NCI-H2081 (cell line): ENCODE results near the gene SECISBP2.
"Not testable (repeated sequence)": the region's sequence is repeated elsewhere in the genome, so short reads cannot be mapped to it uniquely, and the experiment has no call there.

Experiments used
- DNase-seq, 2 experiments: peaks; one replicate each; lab custom pipeline; 2025; lab: John Stamatoyannopoulos, UW

Gene SECISBP2

GRCh38 chr9:89318123-89319014 lies at the start of gene SECISBP2:
Gene SECISBP2 (plus strand): TSS chr9:89318500. CDS start chr9:89318577, 77 bp downstream.
- DNase-seq: peak; percentile 96 to 98

- no peak for DNase-seq
These were observed 44.6 kb upstream of the SECISBP2 start for GRCh38 chr9:89273528-89274279.

- no peak for DNase-seq
These were observed 43.5 kb upstream of the SECISBP2 start for GRCh38 chr9:89274838-89275237.

- DNase-seq: not testable (repeated sequence)
These were observed 42.3 kb upstream of the SECISBP2 start for GRCh38 chr9:89276040-89276439.

GRCh38 chr9:89277043-89277442 lies 41.3 kb upstream of the SECISBP2 start:
- DNase-seq: no peak

- no peak for DNase-seq
These were observed 40.8 kb upstream of the SECISBP2 start for GRCh38 chr9:89277454-89277853.

GRCh38 chr9:89278551-89278950 lies 39.7 kb upstream of the SECISBP2 start:
- DNase-seq: no peak

GRCh38 chr9:89278997-89279739 lies 39.1 kb upstream of the SECISBP2 start:
- peak; percentile 5 to 27 for DNase-seq

- no peak for DNase-seq
These were observed 37.2 kb upstream of the SECISBP2 start for GRCh38 chr9:89281106-89281505.

GRCh38 chr9:89282248-89282968 lies 35.9 kb upstream of the SECISBP2 start:
- DNase-seq: not testable (repeated sequence)

- no peak for DNase-seq
These were observed 34.2 kb upstream of the SECISBP2 start for GRCh38 chr9:89284076-89284475.

- no peak for DNase-seq
These were observed 26.6 kb upstream of the SECISBP2 start for GRCh38 chr9:89291741-89292140.

- DNase-seq: no peak
These were observed 25.3 kb upstream of the SECISBP2 start for GRCh38 chr9:89293014-89293413.

- DNase-seq: no peak
These were observed 22.9 kb upstream of the SECISBP2 start for GRCh38 chr9:89295400-89295799.

- DNase-seq: not testable (repeated sequence)
These were observed 16.3 kb upstream of the SECISBP2 start for GRCh38 chr9:89301996-89302395.

- no peak for DNase-seq
These were observed 14.1 kb upstream of the SECISBP2 start for GRCh38 chr9:89304020-89304833.

- no peak for DNase-seq
These were observed 13.5 kb upstream of the SECISBP2 start for GRCh38 chr9:89304834-89305188.

- DNase-seq: no peak
These were observed 12.4 kb upstream of the SECISBP2 start for GRCh38 chr9:89305868-89306267.

GRCh38 chr9:89309166-89309565 lies 9.1 kb upstream of the SECISBP2 start:
- no peak for DNase-seq

GRCh38 chr9:89309608-89310474 lies 8.5 kb upstream of the SECISBP2 start:
- no peak for DNase-seq
